H1 (cell line): ENCODE measurements around the gene GRM1.

Experiments used
- BACH1 ChIP-seq: IDR thresholded peaks from 2 replicates; pipeline ENCODE4 v1.6.1; 2012; ENCODE audit warnings: low read length, improper control_type of control experiment
- BRCA1 ChIP-seq: IDR thresholded peaks from 2 replicates; pipeline ENCODE4 v1.6.1; 2012; ENCODE audit warnings: low read depth, low read length, improper control_type of control experiment
- CREB1 ChIP-seq: IDR thresholded peaks from 2 replicates; pipeline ENCODE4 v1.6.1; 2012; ENCODE audit warnings: inconsistent platforms
- CTCF ChIP-seq, 3 experiments: IDR thresholded peaks; 1 replicate in 2 of 3; 2 replicates in 1 of 3; pipeline versions ENCODE4 v1.5.1 to v1.6.1; 2011; ENCODE audit warnings: low read length in 3 of 3, mild to moderate bottlenecking in 3 of 3, inconsistent platforms in 2 of 3, low read depth in 1 of 3, moderate library complexity in 1 of 3; ENCODE audit not compliant: insufficient read depth in 1 of 3; ENCODE audit errors: control extremely low read depth in 1 of 3
- EGR1 ChIP-seq: IDR thresholded peaks from 2 replicates; pipeline ENCODE4 v1.6.1; 2011; ENCODE audit warnings: low read depth, low read length, borderline replicate concordance
- EZH2 ChIP-seq: fragments of 200-600 bp; sonication (generic); IDR thresholded peaks from 2 replicates; pipeline ENCODE4 v1.7.1; 2012; ENCODE audit warnings: low read depth, mild to moderate bottlenecking, moderate library complexity, low read length, inconsistent platforms; ENCODE audit not compliant: severe bottlenecking
- MAX ChIP-seq: IDR thresholded peaks from 2 replicates; pipeline ENCODE4 v1.6.1; 2012; ENCODE audit warnings: inconsistent platforms
- POLR2A ChIP-seq, 2 experiments: IDR thresholded peaks; 1 replicate in 1 of 2; 2 replicates in 1 of 2; pipeline ENCODE4 v1.6.1; 2011; ENCODE audit warnings: low read depth in 2 of 2, low read length in 2 of 2, mild to moderate bottlenecking in 2 of 2; ENCODE audit errors: control extremely low read depth in 1 of 2
- POLR2AphosphoS5 ChIP-seq: IDR thresholded peaks from 2 replicates; pipeline ENCODE4 v1.6.1; 2011; ENCODE audit warnings: low read depth, low read length
- RAD21 ChIP-seq, 2 experiments: IDR thresholded peaks in 1 of 2; conservative IDR thresholded peaks in 1 of 2; 2 replicates each; pipeline ENCODE4 v1.6.1; 2011; ENCODE audit warnings: low read depth in 2 of 2, low read length in 2 of 2, improper control_type of control experiment in 1 of 2, inconsistent platforms in 1 of 2, mild to moderate bottlenecking in 1 of 2, moderate library complexity in 1 of 2
- RXRA ChIP-seq: IDR thresholded peaks from 2 replicates; pipeline ENCODE4 v1.6.1; 2011; ENCODE audit warnings: low read depth, mild to moderate bottlenecking, low read length, moderate library complexity; ENCODE audit not compliant: insufficient read depth
- SP4 ChIP-seq: IDR thresholded peaks from 2 replicates; pipeline ENCODE4 v1.6.1; 2012; ENCODE audit warnings: low read length, inconsistent platforms
- TAF1 ChIP-seq: IDR thresholded peaks from 2 replicates; pipeline ENCODE4 v1.6.1; 2011; ENCODE audit warnings: mild to moderate bottlenecking, low read depth, low read length
- TF ChIP-seq, protein P1 (sequence below): IDR thresholded peaks from 2 replicates; pipeline ENCODE4 v1.6.1; 2012; ENCODE audit warnings: inconsistent platforms

DNA sequence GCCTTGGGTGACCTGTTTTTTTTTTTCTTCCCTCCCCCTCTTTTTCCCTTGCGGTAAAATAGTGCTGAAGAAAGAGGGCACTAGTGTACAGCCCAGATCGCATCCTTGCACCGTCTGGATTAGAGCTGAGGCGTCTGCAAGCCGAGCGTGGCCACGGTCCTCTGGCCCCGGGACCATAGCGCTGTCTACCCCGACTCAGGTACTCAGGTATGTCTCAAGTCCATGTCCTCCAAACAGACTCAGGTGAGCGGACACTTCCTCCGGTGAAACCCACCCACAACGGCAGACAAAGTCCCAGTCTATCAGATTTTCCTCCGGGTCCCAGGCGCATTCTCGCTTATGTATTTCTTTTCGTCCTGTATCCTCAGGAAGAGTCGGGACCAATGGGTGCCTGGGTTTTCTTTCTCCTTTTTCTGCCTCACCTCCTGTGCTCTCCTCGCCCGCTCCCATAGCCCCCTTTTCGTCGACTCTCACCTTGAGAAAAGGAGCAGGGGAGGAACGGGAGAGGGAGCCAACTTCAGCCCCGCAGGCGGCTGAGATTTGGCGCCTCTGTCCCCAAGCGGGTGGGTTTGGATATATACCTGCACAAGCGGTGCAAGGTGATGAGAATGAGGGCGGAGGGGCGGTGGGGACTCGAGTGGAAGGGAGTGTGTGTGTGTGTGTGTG is 1.1 kb upstream of the GRM1 start:
- TF ChIP-seq RAD21 (IDR thresholded peaks at IDR 0.05 in 1 of 2, conservative IDR thresholded peaks at IDR 0.05 in 1 of 2; ENCODE audit: low read depth in 2 of 2, low read length in 2 of 2) = peak; percentile 56 to 60
- no peak for TF ChIP-seq BRCA1
- no peak for TF ChIP-seq POLR2A (IDR thresholded peaks at IDR 0.05; ENCODE audit: control extremely low read depth in 1 of 2, low read depth in 2 of 2, low read length in 2 of 2)
- TF ChIP-seq SP4 = no peak
- peak in 2 of 3 experiments; percentile 26 to 36; a peak in 3 of 4 replicates for TF ChIP-seq CTCF (IDR thresholded peaks at IDR 0.05; ENCODE audit: control extremely low read depth in 1 of 3, insufficient read depth in 1 of 3, low read depth in 1 of 3, low read length in 3 of 3)
- no peak for TF ChIP-seq CREB1
- no peak for TF ChIP-seq POLR2AphosphoS5
- TF ChIP-seq EGR1 = no peak
- no peak for TF ChIP-seq EZH2
- no peak for TF ChIP-seq MAX
- TF ChIP-seq TAF1 = no peak
- TF ChIP-seq, protein P1, sequence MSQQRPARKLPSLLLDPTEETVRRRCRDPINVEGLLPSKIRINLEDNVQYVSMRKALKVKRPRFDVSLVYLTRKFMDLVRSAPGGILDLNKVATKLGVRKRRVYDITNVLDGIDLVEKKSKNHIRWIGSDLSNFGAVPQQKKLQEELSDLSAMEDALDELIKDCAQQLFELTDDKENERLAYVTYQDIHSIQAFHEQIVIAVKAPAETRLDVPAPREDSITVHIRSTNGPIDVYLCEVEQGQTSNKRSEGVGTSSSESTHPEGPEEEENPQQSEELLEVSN = no peak
- TF ChIP-seq RXRA = no peak
- TF ChIP-seq BACH1 = no peak
